Measurements from ENCODE around the gene CPLANE2. TPM values are rescaled to one million over a fixed set of nuclear protein-coding genes. Genes with fewer than 3 reads are reported as not detected.

The CPLANE2 gene
- total RNA-seq, 1 donor from 2014 or later = 11.8 TPM

DNA sequence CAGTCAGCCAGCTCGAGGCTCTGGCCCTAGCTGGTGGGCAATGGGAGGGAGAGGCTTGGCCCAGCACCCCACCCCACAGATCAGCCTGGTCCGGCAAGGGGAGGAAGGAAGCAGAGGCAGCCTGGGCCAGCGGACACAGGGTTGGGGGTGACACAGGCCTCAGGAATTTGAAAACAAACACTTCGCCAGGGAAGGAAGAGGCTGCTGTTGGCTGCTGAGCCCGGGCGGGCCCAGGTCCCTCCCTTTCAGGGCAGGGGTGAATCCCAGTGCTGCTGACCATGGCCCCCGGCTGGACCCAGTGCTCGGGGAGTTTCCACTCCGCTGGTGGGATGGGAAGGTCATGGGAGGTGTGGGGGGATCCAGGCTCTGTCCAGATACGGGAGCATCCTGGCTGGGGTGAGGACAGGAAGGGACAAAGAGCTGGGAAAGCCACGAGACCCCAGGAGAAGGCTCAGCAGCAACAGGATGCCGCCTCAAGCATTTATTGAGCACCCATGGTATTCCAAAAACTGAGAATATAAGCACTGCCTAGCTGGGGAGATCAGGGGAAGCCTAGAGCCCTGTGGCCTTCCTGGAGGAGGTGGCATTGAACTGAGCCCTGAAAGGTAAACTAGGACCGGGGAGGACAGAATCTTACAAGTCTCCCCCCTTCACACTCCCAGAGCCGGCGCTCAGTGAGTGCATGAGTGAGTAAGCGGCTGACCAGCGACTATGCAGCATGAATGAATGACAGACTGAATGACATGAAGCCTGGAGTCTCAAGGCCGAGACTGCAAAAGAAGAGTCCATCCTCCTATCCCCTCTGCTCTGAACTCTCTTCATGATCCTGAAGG is 54.9 kb downstream of the CPLANE2 start:
- DNase-seq (ENCODE audit: missing footprints) = peak; percentile 85
- ATAC-seq = peak; percentile 92
- intact Hi-C loops (cut with DNase I) = no loop called here

Other genes with a start within 250 kb of the CPLANE2 start
- gene SRARP, start 232.9 kb downstream of the CPLANE2 start, total RNA-seq = 0.41 TPM
- 4,074 TPM for gene HSPB7, start 219.1 kb downstream of the CPLANE2 start, total RNA-seq
- 0.19 TPM for gene CLCNKA, start 215.1 kb downstream of the CPLANE2 start, total RNA-seq
- 2.2 TPM for gene CLCNKB, start 193.4 kb downstream of the CPLANE2 start, total RNA-seq
- gene FAM131C, start 163.5 kb downstream of the CPLANE2 start, total RNA-seq = 5.9 TPM
- gene EPHA2, start 81.1 kb downstream of the CPLANE2 start, total RNA-seq = 7.3 TPM
- 2.8 TPM for gene ARHGEF19, start 24.5 kb downstream of the CPLANE2 start, total RNA-seq
- 21.9 TPM for gene FBXO42, start 115.3 kb upstream of the CPLANE2 start, total RNA-seq
- gene SZRD1, start 130.1 kb upstream of the CPLANE2 start, total RNA-seq = 108 TPM
- not detected for gene SPATA21, start 200.2 kb upstream of the CPLANE2 start, total RNA-seq
- 17.7 TPM for gene NECAP2, start 203.5 kb upstream of the CPLANE2 start, total RNA-seq